CD1c-positive myeloid dendritic cell (primary cell): ENCODE measurements around the gene OLIG3.

Experiments
- DNase-seq: peaks from one replicate; pipeline ENCODE4 v3.0.0-alpha.2; 2016; ENCODE audit errors: extremely low spot score

Gene OLIG3

GRCh38 chr6:137494281-137494987, at the start of gene OLIG3:
Gene OLIG3 (minus strand): TSS chr6:137494394. CDS start chr6:137494170, 224 bp downstream.
- peak; percentile 29 for DNase-seq

GRCh38 chr6:137543114-137543513, 48.9 kb upstream of the OLIG3 start:
- no peak for DNase-seq

GRCh38 chr6:137542713-137543112, 48.5 kb upstream of the OLIG3 start:
- no peak for DNase-seq

- no peak for DNase-seq
These were observed 47.4 kb upstream of the OLIG3 start for GRCh38 chr6:137541534-137542063.

- no peak for DNase-seq
These were observed 42.0 kb upstream of the OLIG3 start for GRCh38 chr6:137536104-137536773.

- no peak for DNase-seq
These were observed 37.3 kb upstream of the OLIG3 start for GRCh38 chr6:137531376-137532092.

- no peak for DNase-seq
These were observed 36.2 kb upstream of the OLIG3 start for GRCh38 chr6:137530404-137530803.

- DNase-seq = no peak
These were observed 28.6 kb upstream of the OLIG3 start for GRCh38 chr6:137522831-137523230.

- no peak for DNase-seq
These were observed 28.1 kb upstream of the OLIG3 start for GRCh38 chr6:137522198-137522798.

- DNase-seq = no peak
These were observed 26.3 kb upstream of the OLIG3 start for GRCh38 chr6:137520520-137520919.

GRCh38 chr6:137519629-137520176, 25.5 kb upstream of the OLIG3 start:
- DNase-seq = no peak

GRCh38 chr6:137518386-137518983, 24.3 kb upstream of the OLIG3 start:
- no peak for DNase-seq

GRCh38 chr6:137514418-137514817, 20.2 kb upstream of the OLIG3 start:
- no peak for DNase-seq

- no peak for DNase-seq
These were observed 18.8 kb upstream of the OLIG3 start for GRCh38 chr6:137512757-137513605.

GRCh38 chr6:137510923-137511322, 16.7 kb upstream of the OLIG3 start:
- DNase-seq = no peak

GRCh38 chr6:137498481-137499190, 4.4 kb upstream of the OLIG3 start:
- no peak for DNase-seq

GRCh38 chr6:137497721-137498463, 3.7 kb upstream of the OLIG3 start:
- DNase-seq = no peak

GRCh38 chr6:137496909-137497720, 2.9 kb upstream of the OLIG3 start:
- no peak for DNase-seq
